Esophagus muscularis mucosa (tissue), 4 donors: ENCODE results near the gene DAAM1. TPM values are rescaled to one million over a fixed set of nuclear protein-coding genes. Genes with fewer than 3 reads are reported as not detected.
A peak's percentile ranks its signal among the peaks of the same experiment; 100 is the strongest.

ENCODE experiments used
- DNase-seq: peaks from one replicate; pipeline ENCODE4 v3.0.0-alpha.2; 2017; ENCODE audit errors: extremely low spot score
- H3K27ac ChIP-seq, 4 donors: fragments of 200-600 bp; sonication (generic); replicated peaks in 1 of 4; 1 replicate in 3 of 4; 2 replicates in 1 of 4; pipeline ENCODE4 v1.5.1; 2016 to 2019; ENCODE audit warnings: mild to moderate bottlenecking in 1 of 4
- H3K27me3 ChIP-seq, 4 donors: fragments of 200-600 bp; sonication (generic); one replicate each; pipeline versions ENCODE4 v1.5.1 to v1.6.0; 2016 to 2019
- H3K36me3 ChIP-seq, 4 donors: fragments of 200-600 bp; sonication (generic); one replicate each; pipeline ENCODE4 v1.5.1; 2016 to 2019
- H3K4me1 ChIP-seq, 4 donors: fragments of 200-600 bp; sonication (generic); one replicate each; pipeline ENCODE4 v1.5.1; 2016 to 2019
- H3K4me3 ChIP-seq, 4 donors: fragments of 200-600 bp; sonication (generic); 1 replicate in 2 of 4; 2 replicates in 2 of 4; pipeline ENCODE4 v1.5.1; 2016 to 2019; ENCODE audit warnings: mild to moderate bottlenecking in 4 of 4, moderate library complexity in 1 of 4
- H3K9me3 ChIP-seq, 4 donors: fragments of 200-600 bp; sonication (generic); 1 replicate in 3 of 4; 2 replicates in 1 of 4; pipeline ENCODE4 v1.5.1; 2016 to 2019
- EP300 ChIP-seq: sonication (generic); formaldehyde crosslinking; IDR thresholded peaks from one replicate; pipeline ENCODE4 v1.6.1; 2017; ENCODE audit warnings: antibody characterized with exemption
- POLR2A ChIP-seq: fragments of 450-650 bp; IDR thresholded peaks from one replicate; pipeline ENCODE4 v1.6.1; 2017; ENCODE audit warnings: antibody characterized with exemption, moderate library complexity, mild to moderate bottlenecking, low read depth
- POLR2AphosphoS5 ChIP-seq, 2 donors: sonication (generic); formaldehyde crosslinking; IDR thresholded peaks; one replicate each; pipeline ENCODE4 v1.6.1; 2017; ENCODE audit warnings: antibody characterized with exemption in 2 of 2
- WGBS: methylation state at CpG from one replicate; pipeline ENCODE4 v1.1.5; 2018; 5-methylcytosine and 5-hydroxymethylcytosine counted together
- intact Hi-C: fragments of 100-400 bp; cut with DNase I; formaldehyde crosslinking; loops from one replicate; pipeline ENCODE4 v1.15.1; 2023
- total RNA-seq, 4 donors: library from RNA; depleted of rRNA; stranded (reverse); fragments of >200 nt; gene quantifications; one replicate each; pipeline versions ENCODE4 v1.1.0 to v1.2.1, GENCODE V29; 2016
- TF ChIP-seq, protein P1 (sequence below), 3 experiments: fragments of 200-600 bp in 2 of 3; fragments of 450-650 bp in 1 of 3; sonication (generic) in 2 of 3; IDR thresholded peaks; one replicate each; pipeline ENCODE4 v1.5.1; 2017 to 2019; ENCODE audit warnings: antibody characterized with exemption in 3 of 3, mild to moderate bottlenecking in 2 of 3, moderate library complexity in 1 of 3

The DAAM1 gene
- total RNA-seq, 4 donors from 2014 or later, result 64.3 to 110 (median 72.5) TPM

GRCh38 chr14:59159169-59159568 is 29.3 kb upstream of the DAAM1 start:
- no peak overlapping the region for H3K4me3 ChIP-seq
- intact Hi-C loops, result no loop called here
- H3K4me1 ChIP-seq, result peaks cover 0 to 23% (median 21%) of the 10 kb centered on the region in 4 donors
- H3K27me3 ChIP-seq, result no peaks in the 10 kb centered on the region
- 86% methylated on average over 1 of the region's 1 CpG for WGBS
- no peak for DNase-seq
- H3K36me3 ChIP-seq, result no peaks in the 10 kb centered on the region
- TF ChIP-seq POLR2A, result no peak
- H3K27ac ChIP-seq, result no peak overlapping the region
- H3K9me3 ChIP-seq, result no peaks in the 10 kb centered on the region

DNA sequence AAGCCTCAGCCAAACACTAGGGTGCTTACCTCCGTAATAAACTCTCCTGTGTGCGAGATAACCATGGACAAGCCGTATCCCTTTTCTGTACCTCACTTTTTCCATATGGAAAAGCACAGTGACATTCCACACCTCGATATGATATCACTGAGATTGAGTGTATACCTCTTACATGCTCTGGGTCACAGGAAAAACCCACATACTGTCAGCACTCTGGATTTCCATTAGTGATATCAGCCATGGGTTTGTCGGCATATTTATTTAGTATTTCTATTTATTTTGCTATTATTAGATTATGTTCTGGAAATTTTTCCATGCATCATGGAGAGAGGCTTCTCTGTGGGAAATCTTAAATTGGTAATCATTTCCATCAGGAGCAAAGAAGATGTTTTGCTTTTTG is 28.0 kb upstream of the DAAM1 start:
- Histone ChIP-seq H3K36me3 (no peaks in the 10 kb centered on the region), H3K4me3 (no peak overlapping the region), H3K27me3 (no peaks in the 10 kb centered on the region), H3K27ac (no peak overlapping the region), H3K9me3 (no peaks in the 10 kb centered on the region), H3K4me1 (peaks cover 0 to 23% (median 21%) of the 10 kb centered on the region in 4 donors)
- WGBS, result 78% methylated on average over 5 of the region's 5 CpGs
- DNase-seq, result no peak
- TF ChIP-seq EP300 (no peak), POLR2A (no peak)
- intact Hi-C loops, result no loop called here

DNA sequence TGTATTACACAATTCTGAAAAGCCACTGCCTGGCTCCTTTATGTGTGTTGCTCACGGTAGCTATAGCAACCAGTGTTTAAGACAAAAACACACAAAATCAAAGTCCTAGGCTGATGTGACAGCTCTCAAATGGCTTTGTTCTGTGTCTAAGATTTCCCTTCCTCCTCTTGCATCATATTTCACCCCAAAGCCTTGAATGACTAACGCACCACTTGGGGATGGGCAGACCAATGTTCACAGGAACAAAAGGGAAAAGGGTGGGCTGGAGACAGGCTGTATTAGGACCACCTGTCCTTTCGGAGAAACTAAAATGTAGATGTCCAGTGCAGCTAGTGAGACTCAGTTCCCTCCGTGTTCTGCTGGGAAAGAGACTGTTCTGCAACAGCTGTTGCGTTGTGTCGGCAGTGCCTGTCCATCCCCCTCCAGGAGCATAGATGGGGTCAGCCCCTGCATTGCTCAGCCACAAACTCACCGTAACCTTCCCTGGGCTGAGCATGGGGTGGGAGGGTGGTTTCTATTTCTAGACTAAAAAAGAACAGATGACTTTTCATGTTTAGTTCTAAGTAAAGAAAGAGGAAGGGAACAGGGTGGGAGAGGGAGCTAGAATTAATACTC is 26.8 kb upstream of the DAAM1 start:
- 48% methylated on average over 7 of the region's 7 CpGs for WGBS
- Histone ChIP-seq H3K27me3 (no peaks in the 10 kb centered on the region), H3K9me3 (no peaks in the 10 kb centered on the region), H3K36me3 (no peaks in the 10 kb centered on the region), H3K4me3 (peak overlapping the region; percentile 12 to 36 (median 25)), H3K4me1 (peaks cover 0 to 23% (median 21%) of the 10 kb centered on the region in 4 donors), H3K27ac (peak overlapping the region in 3 of 4 donors; percentile 49 to 63 (median 56))
- no peak for DNase-seq
- intact Hi-C loops, result no loop called here
- TF ChIP-seq POLR2A (no peak), POLR2AphosphoS5 (IDR thresholded peaks at IDR 0.05) (no peak), EP300 (no peak)
- TF ChIP-seq, protein P1, sequence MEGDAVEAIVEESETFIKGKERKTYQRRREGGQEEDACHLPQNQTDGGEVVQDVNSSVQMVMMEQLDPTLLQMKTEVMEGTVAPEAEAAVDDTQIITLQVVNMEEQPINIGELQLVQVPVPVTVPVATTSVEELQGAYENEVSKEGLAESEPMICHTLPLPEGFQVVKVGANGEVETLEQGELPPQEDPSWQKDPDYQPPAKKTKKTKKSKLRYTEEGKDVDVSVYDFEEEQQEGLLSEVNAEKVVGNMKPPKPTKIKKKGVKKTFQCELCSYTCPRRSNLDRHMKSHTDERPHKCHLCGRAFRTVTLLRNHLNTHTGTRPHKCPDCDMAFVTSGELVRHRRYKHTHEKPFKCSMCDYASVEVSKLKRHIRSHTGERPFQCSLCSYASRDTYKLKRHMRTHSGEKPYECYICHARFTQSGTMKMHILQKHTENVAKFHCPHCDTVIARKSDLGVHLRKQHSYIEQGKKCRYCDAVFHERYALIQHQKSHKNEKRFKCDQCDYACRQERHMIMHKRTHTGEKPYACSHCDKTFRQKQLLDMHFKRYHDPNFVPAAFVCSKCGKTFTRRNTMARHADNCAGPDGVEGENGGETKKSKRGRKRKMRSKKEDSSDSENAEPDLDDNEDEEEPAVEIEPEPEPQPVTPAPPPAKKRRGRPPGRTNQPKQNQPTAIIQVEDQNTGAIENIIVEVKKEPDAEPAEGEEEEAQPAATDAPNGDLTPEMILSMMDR (IDR thresholded peaks at IDR 0.05), result no peak

GRCh38 chr14:59166258-59166657 is 22.2 kb upstream of the DAAM1 start:
- intact Hi-C loops, result no loop called here
- no peak for DNase-seq
- H3K27me3 ChIP-seq, result no peaks in the 10 kb centered on the region
- 96% methylated on average over 3 of the region's 3 CpGs for WGBS
- no peak overlapping the region for H3K4me3 ChIP-seq
- no peaks in the 10 kb centered on the region for H3K36me3 ChIP-seq
- H3K27ac ChIP-seq, result no peak overlapping the region
- TF ChIP-seq EP300 (no peak), POLR2AphosphoS5 (IDR thresholded peaks at IDR 0.05) (no peak), POLR2A (no peak)
- TF ChIP-seq, protein P1 (IDR thresholded peaks at IDR 0.05), result no peak
- H3K4me1 ChIP-seq, result peaks cover 0 to 16% (median 13%) of the 10 kb centered on the region in 4 donors
- H3K9me3 ChIP-seq, result no peaks in the 10 kb centered on the region

DNA sequence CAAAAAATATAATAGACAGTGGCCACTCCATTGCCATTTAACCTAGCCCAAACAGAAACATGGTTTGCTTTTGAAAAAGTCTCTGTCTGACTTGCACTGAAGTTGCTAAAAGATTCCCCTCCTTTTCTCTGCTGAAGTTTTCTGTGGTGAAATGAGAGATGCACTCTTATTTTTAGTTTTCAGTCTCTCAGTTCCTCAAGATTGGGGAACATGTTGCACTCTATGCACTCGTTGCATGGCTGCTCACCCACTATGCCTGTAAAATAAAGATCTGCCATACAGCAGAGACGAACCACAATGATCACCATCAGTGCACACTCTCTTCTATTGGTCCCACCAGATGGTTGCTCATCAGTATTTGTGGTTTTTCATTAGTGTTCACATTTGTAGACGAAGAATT is 13.1 kb upstream of the DAAM1 start:
- Histone ChIP-seq H3K4me1 (peaks cover 0 to 11% (median 3%) of the 10 kb centered on the region in 4 donors), H3K36me3 (no peaks in the 10 kb centered on the region), H3K4me3 (no peak overlapping the region), H3K9me3 (no peaks in the 10 kb centered on the region), H3K27me3 (no peaks in the 10 kb centered on the region), H3K27ac (no peak overlapping the region)
- no peak for TF ChIP-seq POLR2AphosphoS5 (IDR thresholded peaks at IDR 0.05)
- TF ChIP-seq POLR2A, result no peak
- TF ChIP-seq, protein P1 (IDR thresholded peaks at IDR 0.05), result no peak
- no peak for TF ChIP-seq EP300
- 89% methylated on average over 3 of the region's 3 CpGs for WGBS
- DNase-seq, result no peak
- intact Hi-C loops, result no loop called here

DNA sequence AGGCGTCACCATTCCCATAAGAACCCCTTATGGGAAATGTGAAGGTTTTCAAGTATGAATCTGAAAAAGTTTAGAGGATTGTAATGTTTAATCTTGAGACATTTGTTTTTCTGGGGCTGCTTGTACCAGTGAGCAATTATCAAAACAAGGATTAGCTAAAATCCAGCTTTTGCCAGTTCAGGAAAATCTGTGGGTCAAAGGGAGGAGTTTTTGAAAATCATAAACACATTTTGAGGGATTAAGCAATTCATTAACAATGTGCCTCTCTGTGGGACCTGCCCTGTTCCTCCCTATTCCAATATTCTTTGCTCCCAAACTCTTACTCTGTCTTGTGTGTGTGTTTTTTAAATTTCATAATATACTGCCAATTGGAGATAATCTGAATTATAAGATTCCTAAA is 11.7 kb upstream of the DAAM1 start:
- no peak overlapping the region for H3K4me3 ChIP-seq
- H3K27me3 ChIP-seq, result no peaks in the 10 kb centered on the region
- DNase-seq, result no peak
- H3K9me3 ChIP-seq, result no peaks in the 10 kb centered on the region
- intact Hi-C loops, result no loop called here
- no peaks in the 10 kb centered on the region for H3K36me3 ChIP-seq
- TF ChIP-seq EP300, result no peak
- TF ChIP-seq POLR2AphosphoS5 (IDR thresholded peaks at IDR 0.05), result no peak
- TF ChIP-seq, protein P1 (IDR thresholded peaks at IDR 0.05), result no peak
- no peak for TF ChIP-seq POLR2A
- H3K4me1 ChIP-seq, result peaks cover 0 to 11% (median 3%) of the 10 kb centered on the region in 4 donors
- 80% methylated on average over 1 of the region's 1 CpG for WGBS
- no peak overlapping the region for H3K27ac ChIP-seq
